Upper lobe of left lung (tissue), 6 donors: ENCODE data around the gene SNCB. TPM values are rescaled to one million over a fixed set of nuclear protein-coding genes. Genes with fewer than 3 reads are reported as not detected.
A peak's percentile ranks its signal among the peaks of the same experiment; 100 is the strongest.

Source experiments
- ATAC-seq, 2 donors: fragments of 200-7000 bp; cut with Tn5 transposase; one replicate each; pipeline ENCODE4 v1.9.1; 2022; ENCODE audit warnings: mild to moderate bottlenecking in 2 of 2, moderate library complexity in 2 of 2; ENCODE audit not compliant: low FRiP score in 2 of 2
- DNase-seq, 2 donors: peaks; one replicate each; pipeline ENCODE4 v3.0.0-alpha.2; 2019 to 2020
- H3K27ac ChIP-seq, 4 donors: fragments of 200-600 bp; sonication (generic); one replicate each; pipeline ENCODE4 v1.5.1; 2016 to 2019
- H3K27me3 ChIP-seq, 4 donors: fragments of 200-600 bp; sonication (generic); one replicate each; pipeline ENCODE4 v1.5.1; 2017 to 2019
- H3K36me3 ChIP-seq, 4 donors: fragments of 200-600 bp; sonication (generic); one replicate each; pipeline ENCODE4 v1.5.1; 2016 to 2019
- H3K4me1 ChIP-seq, 4 donors: fragments of 200-600 bp; sonication (generic); one replicate each; pipeline ENCODE4 v1.5.1; 2018 to 2019
- H3K4me3 ChIP-seq, 4 donors: fragments of 200-600 bp; sonication (generic); one replicate each; pipeline ENCODE4 v1.5.1; 2017 to 2019; ENCODE audit warnings: mild to moderate bottlenecking in 2 of 4, moderate library complexity in 1 of 4
- H3K9me3 ChIP-seq, 4 donors: fragments of 200-600 bp; sonication (generic); one replicate each; pipeline ENCODE4 v1.5.1; 2018 to 2019
- CTCF ChIP-seq, 6 experiments: fragments of 450-650 bp in 4 of 6; fragments of 200-600 bp in 2 of 6; sonication (generic) in 2 of 6; IDR thresholded peaks; one replicate each; pipeline ENCODE4 v1.5.1; 2016 to 2019; ENCODE audit warnings: antibody characterized with exemption in 6 of 6
- EP300 ChIP-seq, 4 donors: sonication (generic); formaldehyde crosslinking; IDR thresholded peaks; one replicate each; pipeline ENCODE4 v1.5.1; 2017; ENCODE audit warnings: antibody characterized with exemption in 4 of 4, control low read depth in 2 of 4
- POLR2A ChIP-seq, 4 donors: fragments of 450-650 bp; IDR thresholded peaks; one replicate each; pipeline ENCODE4 v1.5.1; 2016 to 2017; ENCODE audit warnings: antibody characterized with exemption in 4 of 4, mild to moderate bottlenecking in 2 of 4
- POLR2AphosphoS5 ChIP-seq, 2 donors: sonication (generic); formaldehyde crosslinking; IDR thresholded peaks; one replicate each; pipeline ENCODE4 v1.5.1; 2017; ENCODE audit warnings: antibody characterized with exemption in 2 of 2
- WGBS, 2 donors: methylation state at CpG; one replicate each; pipeline ENCODE4 v1.1.5; 2017 to 2018; 5-methylcytosine and 5-hydroxymethylcytosine counted together
- total RNA-seq, 6 donors: library from RNA; depleted of rRNA in 4 of 6; stranded (reverse); fragments of >200 nt in 4 of 6; gene quantifications; one replicate each; pipeline versions ENCODE4 v1.1.0 to v1.2.1, GENCODE V29; 2016 to 2021
- donor health status: DM: no; HTN: no; CAD: no; lungs with moderate emphysema.
- donor health status: DM: no; HTN: yes; CAD: no; lungs with severe emphysema.

The SNCB gene
- total RNA-seq, 6 donors from 2014 or later, result not detected

DNA sequence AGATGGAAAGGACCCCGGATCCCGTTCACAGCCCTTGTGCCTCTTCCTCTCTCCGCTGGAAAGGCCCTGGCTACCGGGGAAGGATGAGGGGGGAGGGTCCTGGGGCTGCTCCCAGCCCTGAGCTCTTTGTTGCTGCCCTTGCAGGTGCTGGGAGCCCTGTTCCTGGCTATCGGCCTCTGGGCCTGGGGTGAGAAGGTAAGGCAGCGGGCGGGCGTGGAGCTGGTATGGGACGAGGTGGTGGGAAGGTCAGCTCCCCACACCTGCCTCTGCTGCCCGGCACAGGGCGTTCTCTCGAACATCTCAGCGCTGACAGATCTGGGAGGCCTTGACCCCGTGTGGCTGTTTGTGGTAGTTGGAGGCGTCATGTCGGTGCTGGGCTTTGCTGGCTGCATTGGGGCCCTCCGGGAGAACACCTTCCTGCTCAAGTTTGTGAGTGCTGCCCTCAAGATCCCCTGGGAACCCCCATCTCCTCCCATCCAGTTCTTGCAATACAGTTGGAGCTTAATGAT lies 21.2 kb upstream of the SNCB start:
- Histone ChIP-seq H3K9me3 (no peaks in the 10 kb centered on the region), H3K4me3 (no peak overlapping the region), H3K27me3 (peaks cover 0 to 2% (median 0%) of the 10 kb centered on the region in 4 donors), H3K4me1 (peaks cover 12 to 24% (median 17%) of the 10 kb centered on the region in 4 donors), H3K27ac (no peak overlapping the region), H3K36me3 (peaks cover 0 to 43% (median 26%) of the 10 kb centered on the region in 4 donors)
- ATAC-seq, result no peak
- DNase-seq, result no peak
- TF ChIP-seq POLR2A (IDR thresholded peaks at IDR 0.05), result no peak
- TF ChIP-seq POLR2AphosphoS5 (IDR thresholded peaks at IDR 0.05), result no peak
- TF ChIP-seq CTCF (IDR thresholded peaks at IDR 0.05), result no peak
- TF ChIP-seq EP300 (IDR thresholded peaks at IDR 0.05), result no peak
- WGBS, 2 donors, result 91% methylated on average over 7 to 17 of the region's 17 CpGs

- DNase-seq (no peak), ATAC-seq (no peak)
- TF ChIP-seq CTCF (IDR thresholded peaks at IDR 0.05), result no peak
- TF ChIP-seq POLR2AphosphoS5 (IDR thresholded peaks at IDR 0.05), result no peak
- TF ChIP-seq EP300 (IDR thresholded peaks at IDR 0.05), result no peak
- TF ChIP-seq POLR2A (IDR thresholded peaks at IDR 0.05), result no peak
Observed at GRCh38 chr5:176650354-176650884, 20.1 kb upstream of the SNCB start.

GRCh38 chr5:176648474-176649194 lies 18.3 kb upstream of the SNCB start:
- 66 to 69% methylated on average over 15 of the region's 15 CpGs for WGBS, 2 donors
- no peak for TF ChIP-seq CTCF (IDR thresholded peaks at IDR 0.05)
- TF ChIP-seq POLR2A (IDR thresholded peaks at IDR 0.05), result no peak
- no peak for TF ChIP-seq POLR2AphosphoS5 (IDR thresholded peaks at IDR 0.05)
- TF ChIP-seq EP300 (IDR thresholded peaks at IDR 0.05), result no peak
- peaks cover 12 to 27% (median 18%) of the 10 kb centered on the region in 4 donors for H3K4me1 ChIP-seq

More at GRCh38 chr5:176650354-176650884, 20.1 kb upstream of the SNCB start:
- Histone ChIP-seq H3K27me3 (peaks cover 0 to 2% (median 0%) of the 10 kb centered on the region in 4 donors), H3K9me3 (no peaks in the 10 kb centered on the region), H3K27ac (no peak overlapping the region), H3K4me1 (peaks cover 12 to 27% (median 18%) of the 10 kb centered on the region in 4 donors), H3K4me3 (no peak overlapping the region), H3K36me3 (peaks cover 0 to 32% (median 20%) of the 10 kb centered on the region in 4 donors)
- 75 to 85% methylated on average over 8 of the region's 8 CpGs for WGBS, 2 donors

GRCh38 chr5:176647843-176648473 lies 17.6 kb upstream of the SNCB start:
- Histone ChIP-seq H3K4me1 (peaks cover 12 to 27% (median 18%) of the 10 kb centered on the region in 4 donors), H3K27ac (peak overlapping the region; percentile 54 to 84 (median 82)), H3K36me3 (peaks cover 0 to 7% (median 2%) of the 10 kb centered on the region in 4 donors), H3K9me3 (no peaks in the 10 kb centered on the region), H3K4me3 (peak overlapping the region; percentile 57 to 85 (median 74)), H3K27me3 (peaks cover 0 to 2% (median 0%) of the 10 kb centered on the region in 4 donors)
- ATAC-seq (no peak), DNase-seq (peak in 1 of 2 donors; percentile 66)
- 7% methylated on average over 5 to 18 of the region's 20 CpGs for WGBS, 2 donors
- TF ChIP-seq POLR2A (IDR thresholded peaks at IDR 0.05) (no peak), CTCF (IDR thresholded peaks at IDR 0.05) (no peak)

More at GRCh38 chr5:176648474-176649194, 18.3 kb upstream of the SNCB start:
- peaks cover 0 to 2% (median 0%) of the 10 kb centered on the region in 4 donors for H3K27me3 ChIP-seq
- ATAC-seq (no peak), DNase-seq (no peak)
- H3K36me3 ChIP-seq, result peaks cover 0 to 14% (median 8%) of the 10 kb centered on the region in 4 donors
- no peaks in the 10 kb centered on the region for H3K9me3 ChIP-seq
- H3K27ac ChIP-seq, result peak overlapping the region; percentile 54 to 84 (median 82)
- H3K4me3 ChIP-seq, result peak overlapping the region; percentile 57 to 85 (median 74)
